ENCODE measurements around the gene FAM168A.

FAM168A gene

GRCh38 chr11:73566422-73566821 is 31.5 kb downstream of the FAM168A start:
- H3K4me3 ChIP-seq (ENCODE audit: low read length), result no peak overlapping the region
- H3K36me3 ChIP-seq (ENCODE audit: control insufficient read depth, insufficient read depth, low read length), result no peaks in the 10 kb centered on the region
- H3K27ac ChIP-seq (ENCODE audit: low read depth, low read length), result no peak overlapping the region
- H3K4me1 ChIP-seq (ENCODE audit: control insufficient read depth, insufficient read depth, low read length), result no peaks in the 10 kb centered on the region
- no peak overlapping the region for H3K9ac ChIP-seq (ENCODE audit: low read length)
- H3K27me3 ChIP-seq (ENCODE audit: control insufficient read depth, insufficient read depth, low read length), result no peaks in the 10 kb centered on the region

- Histone ChIP-seq H3K27ac (ENCODE audit: low read depth, low read length) (no peak overlapping the region), H3K36me3 (ENCODE audit: control insufficient read depth, insufficient read depth, low read length) (no peaks in the 10 kb centered on the region)
Observed at GRCh38 chr11:73565804-73566203, 32.1 kb downstream of the FAM168A start.

GRCh38 chr11:73564903-73565302 is 33.0 kb downstream of the FAM168A start:
- H3K27ac ChIP-seq (ENCODE audit: low read depth, low read length), result no peak overlapping the region
- no peak overlapping the region for H3K9ac ChIP-seq (ENCODE audit: low read length)

More at GRCh38 chr11:73565804-73566203, 32.1 kb downstream of the FAM168A start:
- no peak overlapping the region for H3K9ac ChIP-seq (ENCODE audit: low read length)
- H3K4me3 ChIP-seq (ENCODE audit: low read length), result no peak overlapping the region
- H3K27me3 ChIP-seq (ENCODE audit: control insufficient read depth, insufficient read depth, low read length), result no peaks in the 10 kb centered on the region
- no peaks in the 10 kb centered on the region for H3K4me1 ChIP-seq (ENCODE audit: control insufficient read depth, insufficient read depth, low read length)

GRCh38 chr11:73563539-73564200 is 34.2 kb downstream of the FAM168A start:
- Histone ChIP-seq H3K27me3 (ENCODE audit: control insufficient read depth, insufficient read depth, low read length) (no peaks in the 10 kb centered on the region), H3K27ac (ENCODE audit: low read depth, low read length) (no peak overlapping the region), H3K4me1 (ENCODE audit: control insufficient read depth, insufficient read depth, low read length) (no peaks in the 10 kb centered on the region), H3K36me3 (ENCODE audit: control insufficient read depth, insufficient read depth, low read length) (no peaks in the 10 kb centered on the region), H3K9ac (ENCODE audit: low read length) (no peak overlapping the region), H3K4me3 (ENCODE audit: low read length) (no peak overlapping the region)

More at GRCh38 chr11:73564903-73565302, 33.0 kb downstream of the FAM168A start:
- H3K4me1 ChIP-seq (ENCODE audit: control insufficient read depth, insufficient read depth, low read length), result no peaks in the 10 kb centered on the region
- no peak overlapping the region for H3K4me3 ChIP-seq (ENCODE audit: low read length)
- H3K27me3 ChIP-seq (ENCODE audit: control insufficient read depth, insufficient read depth, low read length), result no peaks in the 10 kb centered on the region
- no peaks in the 10 kb centered on the region for H3K36me3 ChIP-seq (ENCODE audit: control insufficient read depth, insufficient read depth, low read length)

GRCh38 chr11:73559743-73560142 is 38.2 kb downstream of the FAM168A start:
- no peak overlapping the region for H3K4me3 ChIP-seq (ENCODE audit: low read length)
- no peaks in the 10 kb centered on the region for H3K27me3 ChIP-seq (ENCODE audit: control insufficient read depth, insufficient read depth, low read length)
- no peaks in the 10 kb centered on the region for H3K36me3 ChIP-seq (ENCODE audit: control insufficient read depth, insufficient read depth, low read length)
- no peaks in the 10 kb centered on the region for H3K4me1 ChIP-seq (ENCODE audit: control insufficient read depth, insufficient read depth, low read length)
- no peak overlapping the region for H3K27ac ChIP-seq (ENCODE audit: low read depth, low read length)
- H3K9ac ChIP-seq (ENCODE audit: low read length), result no peak overlapping the region

- Histone ChIP-seq H3K27me3 (ENCODE audit: control insufficient read depth, insufficient read depth, low read length) (no peaks in the 10 kb centered on the region), H3K9ac (ENCODE audit: low read length) (no peak overlapping the region), H3K36me3 (ENCODE audit: control insufficient read depth, insufficient read depth, low read length) (no peaks in the 10 kb centered on the region), H3K4me3 (ENCODE audit: low read length) (no peak overlapping the region), H3K4me1 (ENCODE audit: control insufficient read depth, insufficient read depth, low read length) (no peaks in the 10 kb centered on the region), H3K27ac (ENCODE audit: low read depth, low read length) (no peak overlapping the region)
Observed at GRCh38 chr11:73556966-73557365, 40.9 kb downstream of the FAM168A start.

- no peak overlapping the region for H3K4me3 ChIP-seq (ENCODE audit: low read length)
- H3K27me3 ChIP-seq (ENCODE audit: control insufficient read depth, insufficient read depth, low read length), result no peaks in the 10 kb centered on the region
- H3K27ac ChIP-seq (ENCODE audit: low read depth, low read length), result no peak overlapping the region
- no peaks in the 10 kb centered on the region for H3K4me1 ChIP-seq (ENCODE audit: control insufficient read depth, insufficient read depth, low read length)
- H3K36me3 ChIP-seq (ENCODE audit: control insufficient read depth, insufficient read depth, low read length), result no peaks in the 10 kb centered on the region
- no peak overlapping the region for H3K9ac ChIP-seq (ENCODE audit: low read length)
Observed at GRCh38 chr11:73555615-73556014, 42.3 kb downstream of the FAM168A start.

GRCh38 chr11:73554671-73555320 is 43.1 kb downstream of the FAM168A start:
- Histone ChIP-seq H3K27me3 (ENCODE audit: control insufficient read depth, insufficient read depth, low read length) (no peaks in the 10 kb centered on the region), H3K4me1 (ENCODE audit: control insufficient read depth, insufficient read depth, low read length) (no peaks in the 10 kb centered on the region), H3K36me3 (ENCODE audit: control insufficient read depth, insufficient read depth, low read length) (no peaks in the 10 kb centered on the region), H3K4me3 (ENCODE audit: low read length) (no peak overlapping the region), H3K27ac (ENCODE audit: low read depth, low read length) (no peak overlapping the region), H3K9ac (ENCODE audit: low read length) (no peak overlapping the region)

GRCh38 chr11:73553266-73553665 is 44.6 kb downstream of the FAM168A start:
- H3K27me3 ChIP-seq (ENCODE audit: control insufficient read depth, insufficient read depth, low read length), result no peaks in the 10 kb centered on the region
- H3K27ac ChIP-seq (ENCODE audit: low read depth, low read length), result no peak overlapping the region
- H3K4me3 ChIP-seq (ENCODE audit: low read length), result no peak overlapping the region
- no peaks in the 10 kb centered on the region for H3K4me1 ChIP-seq (ENCODE audit: control insufficient read depth, insufficient read depth, low read length)
- H3K9ac ChIP-seq (ENCODE audit: low read length), result no peak overlapping the region
- no peaks in the 10 kb centered on the region for H3K36me3 ChIP-seq (ENCODE audit: control insufficient read depth, insufficient read depth, low read length)

GRCh38 chr11:73551677-73552076 is 46.2 kb downstream of the FAM168A start:
- no peaks in the 10 kb centered on the region for H3K4me1 ChIP-seq (ENCODE audit: control insufficient read depth, insufficient read depth, low read length)
- no peak overlapping the region for H3K9ac ChIP-seq (ENCODE audit: low read length)
- H3K36me3 ChIP-seq (ENCODE audit: control insufficient read depth, insufficient read depth, low read length), result no peaks in the 10 kb centered on the region
- H3K27me3 ChIP-seq (ENCODE audit: control insufficient read depth, insufficient read depth, low read length), result no peaks in the 10 kb centered on the region
- no peak overlapping the region for H3K4me3 ChIP-seq (ENCODE audit: low read length)
- H3K27ac ChIP-seq (ENCODE audit: low read depth, low read length), result no peak overlapping the region

- Histone ChIP-seq H3K4me3 (ENCODE audit: low read length) (no peak overlapping the region), H3K27ac (ENCODE audit: low read depth, low read length) (no peak overlapping the region)
Observed at GRCh38 chr11:73549376-73549775, 48.5 kb downstream of the FAM168A start.

GRCh38 chr11:73547706-73548595 is 50.0 kb downstream of the FAM168A start:
- no peaks in the 10 kb centered on the region for H3K4me1 ChIP-seq (ENCODE audit: control insufficient read depth, insufficient read depth, low read length)
- no peaks in the 10 kb centered on the region for H3K27me3 ChIP-seq (ENCODE audit: control insufficient read depth, insufficient read depth, low read length)
- H3K9ac ChIP-seq (ENCODE audit: low read length), result no peak overlapping the region
- no peaks in the 10 kb centered on the region for H3K36me3 ChIP-seq (ENCODE audit: control insufficient read depth, insufficient read depth, low read length)
- no peak overlapping the region for H3K4me3 ChIP-seq (ENCODE audit: low read length)
- no peak overlapping the region for H3K27ac ChIP-seq (ENCODE audit: low read depth, low read length)

More at GRCh38 chr11:73549376-73549775, 48.5 kb downstream of the FAM168A start:
- Histone ChIP-seq H3K9ac (ENCODE audit: low read length) (no peak overlapping the region), H3K27me3 (ENCODE audit: control insufficient read depth, insufficient read depth, low read length) (no peaks in the 10 kb centered on the region), H3K36me3 (ENCODE audit: control insufficient read depth, insufficient read depth, low read length) (no peaks in the 10 kb centered on the region), H3K4me1 (ENCODE audit: control insufficient read depth, insufficient read depth, low read length) (no peaks in the 10 kb centered on the region)
